Measurements from ENCODE around the gene PIAS1. TPM values are rescaled to one million over a fixed set of nuclear protein-coding genes. Genes with fewer than 3 reads are reported as not detected.

Gene PIAS1
- total and polyA plus RNA-seq, 2 donors, result 26.2 to 29.1 TPM

DNA sequence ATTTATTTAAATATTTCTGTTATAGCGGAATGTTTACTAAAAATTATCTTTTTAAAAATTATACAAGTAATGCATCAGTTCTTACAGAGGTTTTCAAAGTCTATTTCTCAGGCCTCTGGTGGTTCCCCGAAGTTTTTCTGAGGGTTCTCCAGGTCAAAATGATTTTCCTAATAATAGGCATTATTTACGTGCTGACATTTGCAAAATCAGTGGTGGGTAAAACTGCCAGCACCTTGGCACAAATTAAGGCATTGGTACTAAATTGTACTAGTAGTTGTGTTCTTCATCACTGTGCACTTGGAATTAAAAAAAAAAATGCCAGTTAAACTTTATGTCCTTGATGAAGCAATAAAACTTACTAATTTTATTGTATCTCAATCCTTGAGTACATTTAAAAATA is 9.5 kb downstream of the PIAS1 start:
- Histone ChIP-seq H3K4me3 (ENCODE audit: low read length in 2 of 2) (no peak overlapping the region), H3K36me3 (ENCODE audit: control insufficient read depth in 2 of 2, insufficient read depth in 2 of 2, low read length in 1 of 2) (peaks cover 6 to 9% of the 10 kb centered on the region in 2 donors), H3K9me3 (ENCODE audit: control insufficient read depth in 2 of 2, insufficient read depth in 1 of 2, low read length in 1 of 2) (peaks cover 0 to 2% of the 10 kb centered on the region in 2 donors), H3K27ac (ENCODE audit: low read depth in 1 of 2, low read length in 1 of 2) (no peak overlapping the region), H3K4me1 (ENCODE audit: control insufficient read depth in 2 of 2, insufficient read depth in 2 of 2, low read length in 2 of 2) (peaks cover 0 to 3% of the 10 kb centered on the region in 2 donors), H3K27me3 (ENCODE audit: control insufficient read depth in 2 of 2, insufficient read depth in 1 of 2, low read length in 1 of 2) (no peaks in the 10 kb centered on the region)
- DNase-seq (ENCODE audit: low read depth in 6 of 9, low spot score in 9 of 9), result no peak
- 96% methylated on average over 3 of the region's 3 CpGs for WGBS

DNA sequence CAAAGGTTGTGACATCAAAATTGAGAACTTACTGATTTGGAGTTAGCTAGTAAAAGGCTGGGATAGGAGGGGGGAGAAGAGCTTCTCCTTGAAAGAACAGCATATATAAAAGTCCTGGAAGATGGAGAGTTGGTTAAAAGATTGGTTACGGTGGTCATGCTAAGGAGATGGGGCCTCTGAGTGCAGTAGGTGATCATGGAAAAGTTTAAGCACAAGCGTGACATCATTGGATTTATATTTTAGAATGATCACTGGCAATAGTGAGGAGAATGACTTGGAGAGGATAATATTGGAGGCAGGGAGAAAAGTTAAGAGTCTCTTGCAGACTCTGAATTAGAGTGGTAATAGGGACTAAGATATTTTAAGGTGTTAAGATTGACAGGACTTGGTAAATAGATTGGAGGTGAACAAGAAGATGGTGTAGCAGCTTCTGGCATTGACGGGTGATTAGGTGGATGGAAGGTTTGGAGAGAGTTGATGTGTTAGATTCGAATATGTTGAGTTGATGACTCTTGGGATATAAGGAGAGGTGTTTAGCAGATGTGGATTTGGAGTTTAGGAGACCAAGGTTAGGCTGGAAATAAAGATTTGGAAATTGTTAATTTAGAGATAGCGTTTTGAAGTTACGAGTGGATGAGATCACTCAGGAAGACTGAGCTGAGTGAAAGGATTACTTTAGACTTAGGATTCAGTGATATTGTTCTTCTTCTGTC is 19.6 kb downstream of the PIAS1 start:
- H3K9me3 ChIP-seq (ENCODE audit: control insufficient read depth in 2 of 2, insufficient read depth in 1 of 2, low read length in 1 of 2), result no peaks in the 10 kb centered on the region
- no peaks in the 10 kb centered on the region for H3K4me1 ChIP-seq (ENCODE audit: control insufficient read depth in 2 of 2, insufficient read depth in 2 of 2, low read length in 2 of 2)
- WGBS, result 97% methylated on average over 6 of the region's 6 CpGs
- H3K36me3 ChIP-seq (ENCODE audit: control insufficient read depth in 2 of 2, insufficient read depth in 2 of 2, low read length in 1 of 2), result no peaks in the 10 kb centered on the region
- H3K27me3 ChIP-seq (ENCODE audit: control insufficient read depth in 2 of 2, insufficient read depth in 1 of 2, low read length in 1 of 2), result no peaks in the 10 kb centered on the region
- H3K4me3 ChIP-seq (ENCODE audit: low read length in 2 of 2), result no peak overlapping the region
- H3K27ac ChIP-seq (ENCODE audit: low read depth in 1 of 2, low read length in 1 of 2), result no peak overlapping the region
- no peak for DNase-seq (ENCODE audit: low read depth in 6 of 9, low spot score in 9 of 9)

- H3K27me3 ChIP-seq (ENCODE audit: control insufficient read depth in 2 of 2, insufficient read depth in 1 of 2, low read length in 1 of 2), result no peaks in the 10 kb centered on the region
- no peak overlapping the region for H3K4me3 ChIP-seq (ENCODE audit: low read length in 2 of 2)
- no peaks in the 10 kb centered on the region for H3K9me3 ChIP-seq (ENCODE audit: control insufficient read depth in 2 of 2, insufficient read depth in 1 of 2, low read length in 1 of 2)
- 97% methylated on average over 18 of the region's 18 CpGs for WGBS
- no peaks in the 10 kb centered on the region for H3K36me3 ChIP-seq (ENCODE audit: control insufficient read depth in 2 of 2, insufficient read depth in 2 of 2, low read length in 1 of 2)
- no peak for DNase-seq (ENCODE audit: low read depth in 6 of 9, low spot score in 9 of 9)
- H3K4me1 ChIP-seq (ENCODE audit: control insufficient read depth in 2 of 2, insufficient read depth in 2 of 2, low read length in 2 of 2), result no peaks in the 10 kb centered on the region
- no peak overlapping the region for H3K27ac ChIP-seq (ENCODE audit: low read depth in 1 of 2, low read length in 1 of 2)
Measured at GRCh38 chr15:68075764-68076385, 21.8 kb downstream of the PIAS1 start.

DNA sequence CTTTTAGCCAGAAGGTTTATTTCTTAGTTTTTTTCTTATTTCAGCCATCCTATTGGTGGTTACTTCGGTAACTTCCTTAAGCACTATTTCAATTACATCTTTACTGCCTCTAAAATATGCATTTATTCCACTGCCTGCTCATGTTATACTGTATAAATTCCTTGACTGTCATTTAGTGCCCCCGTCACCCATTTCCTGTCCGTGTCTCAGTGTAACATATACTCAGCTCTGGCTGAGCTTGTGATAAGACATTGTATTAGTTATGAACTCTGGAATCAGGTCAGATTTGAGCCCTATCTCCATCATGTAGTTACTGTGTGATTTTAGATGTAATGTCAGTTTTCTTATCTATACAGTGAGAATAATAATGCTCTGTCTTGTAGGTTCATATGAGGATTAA is 24.2 kb downstream of the PIAS1 start:
- H3K36me3 ChIP-seq (ENCODE audit: control insufficient read depth in 2 of 2, insufficient read depth in 2 of 2, low read length in 1 of 2), result no peaks in the 10 kb centered on the region
- DNase-seq (ENCODE audit: low read depth in 6 of 9, low spot score in 9 of 9), result no peak
- H3K9me3 ChIP-seq (ENCODE audit: control insufficient read depth in 2 of 2, insufficient read depth in 1 of 2, low read length in 1 of 2), result no peaks in the 10 kb centered on the region
- H3K4me1 ChIP-seq (ENCODE audit: control insufficient read depth in 2 of 2, insufficient read depth in 2 of 2, low read length in 2 of 2), result no peaks in the 10 kb centered on the region
- H3K4me3 ChIP-seq (ENCODE audit: low read length in 2 of 2), result no peak overlapping the region
- H3K27ac ChIP-seq (ENCODE audit: low read depth in 1 of 2, low read length in 1 of 2), result no peak overlapping the region
- 69% methylated on average over 3 of the region's 3 CpGs for WGBS
- no peaks in the 10 kb centered on the region for H3K27me3 ChIP-seq (ENCODE audit: control insufficient read depth in 2 of 2, insufficient read depth in 1 of 2, low read length in 1 of 2)

DNA sequence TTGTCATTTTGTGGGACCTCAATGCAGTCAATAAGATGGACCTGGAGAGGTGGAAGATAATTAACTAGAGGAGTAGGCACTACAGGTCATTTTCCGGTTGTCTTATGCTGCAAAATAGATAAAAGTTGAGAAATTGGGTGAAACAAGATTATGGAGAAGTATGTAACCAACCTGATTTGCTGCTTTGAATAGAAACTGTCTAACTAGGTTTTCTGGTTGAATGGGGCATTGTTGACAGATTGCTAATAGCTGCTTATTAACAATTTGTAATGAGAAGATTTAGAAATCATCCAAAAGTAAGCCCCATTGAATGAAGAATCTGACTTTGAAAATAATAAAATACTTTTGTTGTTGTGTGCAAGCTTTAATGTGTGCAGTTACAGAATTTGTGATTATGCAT is 26.2 kb downstream of the PIAS1 start:
- H3K27ac ChIP-seq (ENCODE audit: low read depth in 1 of 2, low read length in 1 of 2), result no peak overlapping the region
- 96% methylated on average over 1 of the region's 1 CpG for WGBS

GRCh38 chr15:68080783-68081182 is 26.7 kb downstream of the PIAS1 start:
- Histone ChIP-seq H3K36me3 (ENCODE audit: control insufficient read depth in 2 of 2, insufficient read depth in 2 of 2, low read length in 1 of 2) (no peaks in the 10 kb centered on the region), H3K27me3 (ENCODE audit: control insufficient read depth in 2 of 2, insufficient read depth in 1 of 2, low read length in 1 of 2) (no peaks in the 10 kb centered on the region), H3K4me1 (ENCODE audit: control insufficient read depth in 2 of 2, insufficient read depth in 2 of 2, low read length in 2 of 2) (no peaks in the 10 kb centered on the region), H3K4me3 (ENCODE audit: low read length in 2 of 2) (no peak overlapping the region), H3K27ac (ENCODE audit: low read depth in 1 of 2, low read length in 1 of 2) (no peak overlapping the region), H3K9me3 (ENCODE audit: control insufficient read depth in 2 of 2, insufficient read depth in 1 of 2, low read length in 1 of 2) (no peaks in the 10 kb centered on the region)
- WGBS, result 96% methylated on average over 3 of the region's 3 CpGs
- no peak for DNase-seq (ENCODE audit: low read depth in 6 of 9, low spot score in 9 of 9)

More for the DNA sequence above, 26.2 kb downstream of the PIAS1 start:
- Histone ChIP-seq H3K9me3 (ENCODE audit: control insufficient read depth in 2 of 2, insufficient read depth in 1 of 2, low read length in 1 of 2) (no peaks in the 10 kb centered on the region), H3K4me3 (ENCODE audit: low read length in 2 of 2) (no peak overlapping the region), H3K27me3 (ENCODE audit: control insufficient read depth in 2 of 2, insufficient read depth in 1 of 2, low read length in 1 of 2) (no peaks in the 10 kb centered on the region), H3K4me1 (ENCODE audit: control insufficient read depth in 2 of 2, insufficient read depth in 2 of 2, low read length in 2 of 2) (no peaks in the 10 kb centered on the region), H3K36me3 (ENCODE audit: control insufficient read depth in 2 of 2, insufficient read depth in 2 of 2, low read length in 1 of 2) (no peaks in the 10 kb centered on the region)
- DNase-seq (ENCODE audit: low read depth in 6 of 9, low spot score in 9 of 9), result no peak

GRCh38 chr15:68081869-68082505 is 27.9 kb downstream of the PIAS1 start:
- no peaks in the 10 kb centered on the region for H3K9me3 ChIP-seq (ENCODE audit: control insufficient read depth in 2 of 2, insufficient read depth in 1 of 2, low read length in 1 of 2)
- H3K4me1 ChIP-seq (ENCODE audit: control insufficient read depth in 2 of 2, insufficient read depth in 2 of 2, low read length in 2 of 2), result no peaks in the 10 kb centered on the region
- peaks cover 4 to 7% of the 10 kb centered on the region in 2 donors for H3K36me3 ChIP-seq (ENCODE audit: control insufficient read depth in 2 of 2, insufficient read depth in 2 of 2, low read length in 1 of 2)
- no peaks in the 10 kb centered on the region for H3K27me3 ChIP-seq (ENCODE audit: control insufficient read depth in 2 of 2, insufficient read depth in 1 of 2, low read length in 1 of 2)
- WGBS, result 26% methylated on average over 4 of the region's 4 CpGs
- no peak overlapping the region for H3K4me3 ChIP-seq (ENCODE audit: low read length in 2 of 2)
- peak overlapping the region in 1 of 2 donors; percentile 13 for H3K27ac ChIP-seq (ENCODE audit: low read depth in 1 of 2, low read length in 1 of 2)
- no peak for DNase-seq (ENCODE audit: low read depth in 6 of 9, low spot score in 9 of 9)

DNA sequence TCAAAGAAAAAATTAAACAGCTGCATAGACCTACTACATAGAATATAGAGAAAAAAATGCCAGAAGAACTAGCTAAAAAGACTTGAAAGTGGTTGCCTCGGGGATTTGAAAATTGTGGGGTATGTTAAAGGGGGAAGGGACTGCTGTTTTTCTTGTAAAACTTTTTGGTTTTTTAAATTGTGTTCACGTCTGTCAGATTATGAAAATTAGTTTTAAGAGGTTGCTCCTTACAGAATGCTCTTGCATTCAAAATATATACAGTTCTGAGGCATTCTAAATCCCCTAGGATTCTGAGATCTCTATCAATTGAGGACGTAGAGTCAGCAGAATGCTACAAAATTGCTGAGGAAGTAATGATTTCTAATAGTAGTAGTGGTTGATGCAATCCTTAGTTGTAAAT is 28.6 kb downstream of the PIAS1 start:
- no peaks in the 10 kb centered on the region for H3K4me1 ChIP-seq (ENCODE audit: control insufficient read depth in 2 of 2, insufficient read depth in 2 of 2, low read length in 2 of 2)
- H3K4me3 ChIP-seq (ENCODE audit: low read length in 2 of 2), result no peak overlapping the region
- H3K27ac ChIP-seq (ENCODE audit: low read depth in 1 of 2, low read length in 1 of 2), result no peak overlapping the region
- no peaks in the 10 kb centered on the region for H3K27me3 ChIP-seq (ENCODE audit: control insufficient read depth in 2 of 2, insufficient read depth in 1 of 2, low read length in 1 of 2)
- no peaks in the 10 kb centered on the region for H3K9me3 ChIP-seq (ENCODE audit: control insufficient read depth in 2 of 2, insufficient read depth in 1 of 2, low read length in 1 of 2)
- DNase-seq (ENCODE audit: low read depth in 6 of 9, low spot score in 9 of 9), result no peak
- 46% methylated on average over 3 of the region's 3 CpGs for WGBS
- H3K36me3 ChIP-seq (ENCODE audit: control insufficient read depth in 2 of 2, insufficient read depth in 2 of 2, low read length in 1 of 2), result peaks cover 4 to 12% of the 10 kb centered on the region in 2 donors

- Histone ChIP-seq H3K27me3 (ENCODE audit: control insufficient read depth in 2 of 2, insufficient read depth in 1 of 2, low read length in 1 of 2) (no peaks in the 10 kb centered on the region), H3K36me3 (ENCODE audit: control insufficient read depth in 2 of 2, insufficient read depth in 2 of 2, low read length in 1 of 2) (peaks cover 4 to 12% of the 10 kb centered on the region in 2 donors), H3K4me3 (ENCODE audit: low read length in 2 of 2) (no peak overlapping the region), H3K9me3 (ENCODE audit: control insufficient read depth in 2 of 2, insufficient read depth in 1 of 2, low read length in 1 of 2) (no peaks in the 10 kb centered on the region), H3K27ac (ENCODE audit: low read depth in 1 of 2, low read length in 1 of 2) (no peak overlapping the region), H3K4me1 (ENCODE audit: control insufficient read depth in 2 of 2, insufficient read depth in 2 of 2, low read length in 2 of 2) (no peaks in the 10 kb centered on the region)
- DNase-seq (ENCODE audit: low read depth in 6 of 9, low spot score in 9 of 9), result no peak
- 94% methylated on average over 4 of the region's 4 CpGs for WGBS
Measured at GRCh38 chr15:68083463-68083862, 29.3 kb downstream of the PIAS1 start.

Data from thymus (tissue), 11 donors.